ACHN (cell line): ENCODE data around the gene ADGRG1.

ENCODE experiments used
- DNase-seq: peaks from one replicate; pipeline ENCODE4 v3.0.0-alpha.2; 2015
- in situ Hi-C: cut with HindIII; loops from 2 replicates; pipeline ENCODE4 v1.10.0; 2017; ENCODE audit warnings: low sequenced_read_pairs, low pct_ligation_motif_present, low pct_unique_long_range_greater_than_20kb

The ADGRG1 gene

GRCh38 chr16:57658130-57658877, 29.9 kb downstream of the ADGRG1 start:
- no peak for DNase-seq
- in situ Hi-C loops: no loop called here

DNA sequence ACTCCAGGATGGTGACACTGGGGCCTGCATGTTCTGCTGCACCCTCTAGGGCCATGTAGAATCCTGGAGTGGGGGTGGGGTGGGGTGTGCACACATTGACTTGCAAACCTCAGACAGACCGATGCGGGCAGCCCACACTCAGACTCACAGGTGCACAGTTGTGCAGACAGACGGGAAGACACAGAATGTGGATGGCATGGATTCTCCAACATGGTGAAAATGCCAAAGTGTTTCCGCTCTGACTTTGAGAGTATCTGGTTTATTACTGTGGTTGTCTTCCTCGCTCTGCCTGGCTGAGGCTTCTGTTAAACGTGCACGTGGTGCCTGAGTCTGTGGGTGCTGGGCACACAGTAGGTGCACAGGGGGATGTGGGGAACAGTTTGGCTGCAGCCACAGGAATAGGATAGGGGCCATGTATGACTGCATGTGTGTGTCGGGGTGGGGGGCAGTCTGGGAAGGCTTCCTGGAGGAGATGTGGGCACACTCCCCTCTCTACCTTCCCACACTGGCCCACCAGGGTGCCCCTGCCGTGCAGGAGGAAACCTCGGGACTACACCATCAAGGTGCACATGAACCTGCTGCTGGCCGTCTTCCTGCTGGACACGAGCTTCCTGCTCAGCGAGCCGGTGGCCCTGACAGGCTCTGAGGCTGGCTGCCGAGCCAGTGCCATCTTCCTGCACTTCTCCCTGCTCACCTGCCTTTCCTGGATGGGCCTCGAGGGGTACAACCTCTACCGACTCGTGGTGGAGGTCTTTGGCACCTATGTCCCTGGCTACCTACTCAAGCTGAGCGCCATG, 30.6 kb downstream of the ADGRG1 start:
- no peak for DNase-seq
- in situ Hi-C loops: no loop called here

- in situ Hi-C loops: no loop called here
These were observed 32.5 kb downstream of the ADGRG1 start for GRCh38 chr16:57660715-57661463.

GRCh38 chr16:57661510-57661909, 33.1 kb downstream of the ADGRG1 start:
- in situ Hi-C loops: no loop called here
- DNase-seq: no peak

More at GRCh38 chr16:57660715-57661463, 32.5 kb downstream of the ADGRG1 start:
- no peak for DNase-seq

DNA sequence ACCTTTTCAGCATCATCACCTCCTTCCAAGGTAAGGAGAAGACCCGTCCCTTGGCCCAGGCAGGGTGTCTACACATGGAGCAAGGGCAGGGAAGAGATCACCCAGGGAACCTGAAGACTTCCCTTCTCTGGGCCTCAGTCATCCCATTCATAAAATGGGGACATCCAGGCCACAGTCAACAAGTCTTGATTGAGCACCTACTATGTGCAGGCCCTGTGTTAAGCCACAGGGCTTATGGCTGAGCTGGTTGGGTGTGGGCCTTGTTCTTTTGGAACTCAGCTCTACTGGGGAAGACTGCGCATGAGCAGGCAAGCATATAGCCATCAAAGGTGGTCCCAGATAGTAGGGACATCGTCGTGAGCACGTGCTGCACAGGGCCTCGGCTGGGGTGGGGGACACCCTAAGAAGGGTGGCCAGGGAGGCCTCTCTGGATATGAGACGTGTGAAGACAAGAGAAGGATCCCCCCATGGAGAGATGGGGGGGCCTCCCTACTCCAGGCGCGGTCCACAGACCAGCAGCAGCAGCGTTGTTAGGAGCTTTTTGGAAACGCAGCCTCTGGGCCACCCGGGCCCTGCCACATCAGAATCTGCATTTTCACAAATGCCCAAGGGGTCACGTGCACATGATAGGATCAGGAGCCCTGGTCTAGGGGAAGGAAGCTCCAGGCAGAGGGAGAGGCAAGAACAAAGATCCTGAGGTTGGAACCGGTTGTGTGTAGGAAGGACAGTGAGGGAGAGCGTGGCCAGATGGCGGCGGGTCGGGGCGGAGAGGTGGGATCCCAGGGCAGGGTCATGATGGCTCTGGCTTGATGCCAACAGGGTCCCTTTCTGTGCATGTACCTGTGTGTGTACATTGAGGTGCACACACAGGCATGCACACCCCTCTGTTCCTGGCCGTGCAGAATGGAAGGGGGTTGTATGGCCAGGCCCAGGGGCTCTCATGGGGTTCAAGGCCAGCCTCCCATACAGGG, 33.8 kb downstream of the ADGRG1 start:
- no peak for DNase-seq
- in situ Hi-C loops: no loop called here

DNA sequence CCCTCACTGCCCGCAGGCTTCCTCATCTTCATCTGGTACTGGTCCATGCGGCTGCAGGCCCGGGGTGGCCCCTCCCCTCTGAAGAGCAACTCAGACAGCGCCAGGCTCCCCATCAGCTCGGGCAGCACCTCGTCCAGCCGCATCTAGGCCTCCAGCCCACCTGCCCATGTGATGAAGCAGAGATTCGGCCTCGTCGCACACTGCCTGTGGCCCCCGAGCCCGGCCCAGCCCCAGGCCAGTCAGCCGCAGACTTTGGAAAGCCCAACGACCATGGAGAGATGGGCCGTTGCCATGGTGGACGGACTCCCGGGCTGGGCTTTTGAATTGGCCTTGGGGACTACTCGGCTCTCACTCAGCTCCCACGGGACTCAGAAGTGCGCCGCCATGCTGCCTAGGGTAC, 35.0 kb downstream of the ADGRG1 start:
- in situ Hi-C loops: no loop called here
- DNase-seq: no peak

- in situ Hi-C loops: no loop called here
- no peak for DNase-seq
These were observed 35.7 kb downstream of the ADGRG1 start for GRCh38 chr16:57663917-57664661.

DNA sequence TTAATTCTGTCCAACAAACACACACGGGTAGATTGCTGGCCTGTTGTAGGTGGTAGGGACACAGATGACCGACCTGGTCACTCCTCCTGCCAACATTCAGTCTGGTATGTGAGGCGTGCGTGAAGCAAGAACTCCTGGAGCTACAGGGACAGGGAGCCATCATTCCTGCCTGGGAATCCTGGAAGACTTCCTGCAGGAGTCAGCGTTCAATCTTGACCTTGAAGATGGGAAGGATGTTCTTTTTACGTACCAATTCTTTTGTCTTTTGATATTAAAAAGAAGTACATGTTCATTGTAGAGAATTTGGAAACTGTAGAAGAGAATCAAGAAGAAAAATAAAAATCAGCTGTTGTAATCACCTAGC, 36.2 kb downstream of the ADGRG1 start:
- DNase-seq: no peak
- in situ Hi-C loops: no loop called here

- in situ Hi-C loops: no loop called here
These were observed 37.1 kb downstream of the ADGRG1 start for GRCh38 chr16:57665541-57665940.

DNA sequence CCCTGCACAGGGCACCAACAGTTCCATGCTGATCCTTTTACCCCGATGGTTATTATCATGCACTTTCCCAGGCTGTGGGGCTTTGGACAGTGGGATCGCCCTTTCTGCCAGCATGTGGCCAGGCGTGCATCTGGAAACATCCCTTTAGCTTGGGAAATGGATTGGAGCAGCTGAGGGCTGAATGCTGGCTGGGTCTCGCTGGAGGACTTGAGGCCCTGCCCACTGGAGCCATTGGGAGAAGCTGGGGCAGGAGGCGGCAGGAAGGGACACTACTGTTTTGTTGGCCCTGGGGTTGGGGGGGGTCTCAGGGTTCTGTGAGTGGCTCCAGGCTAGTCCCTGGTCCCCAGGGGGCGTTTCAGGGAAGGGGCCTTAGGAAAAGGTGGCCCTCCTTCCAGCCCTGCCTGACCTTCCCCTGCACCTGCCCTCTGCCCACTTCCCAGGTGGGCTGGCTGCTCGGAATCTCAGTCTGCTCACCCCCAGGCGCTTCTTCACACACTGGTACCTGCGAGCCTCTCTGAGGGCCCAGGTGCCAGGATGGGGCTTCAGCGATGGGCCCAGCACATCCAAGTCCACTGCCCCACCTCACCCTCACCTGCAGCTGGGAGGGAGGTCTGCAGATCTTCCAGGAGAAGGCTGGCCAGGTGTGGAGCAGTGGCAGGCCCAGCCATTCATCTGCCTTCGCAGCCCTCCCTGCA, 38.1 kb downstream of the ADGRG1 start:
- DNase-seq: no peak
- in situ Hi-C loops: no loop called here

More at GRCh38 chr16:57665541-57665940, 37.1 kb downstream of the ADGRG1 start:
- no peak for DNase-seq

DNA sequence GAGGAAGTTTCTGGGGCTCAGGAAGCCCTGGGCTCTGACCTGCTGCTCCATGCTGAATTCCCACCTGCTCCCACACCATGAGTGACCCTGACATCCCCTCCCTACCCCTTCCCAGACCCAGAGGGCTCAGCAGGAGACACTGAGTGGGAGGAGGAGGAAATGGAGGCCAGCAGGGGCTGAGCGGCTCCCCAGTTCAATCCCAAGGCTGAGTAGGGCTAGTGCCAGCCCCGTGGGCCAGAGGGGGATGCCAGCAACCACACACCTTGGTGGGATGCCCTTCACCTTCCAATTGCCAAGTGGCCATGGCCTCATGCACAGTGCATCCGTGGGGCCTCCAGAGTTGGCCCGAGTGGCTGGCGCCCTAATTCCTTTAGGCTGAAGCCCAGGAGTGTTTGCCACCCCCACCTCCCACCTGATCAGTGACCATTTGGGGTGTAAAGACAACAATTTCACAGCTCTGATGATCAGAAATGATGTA, 38.7 kb downstream of the ADGRG1 start:
- no peak for DNase-seq
- in situ Hi-C loops: no loop called here

DNA sequence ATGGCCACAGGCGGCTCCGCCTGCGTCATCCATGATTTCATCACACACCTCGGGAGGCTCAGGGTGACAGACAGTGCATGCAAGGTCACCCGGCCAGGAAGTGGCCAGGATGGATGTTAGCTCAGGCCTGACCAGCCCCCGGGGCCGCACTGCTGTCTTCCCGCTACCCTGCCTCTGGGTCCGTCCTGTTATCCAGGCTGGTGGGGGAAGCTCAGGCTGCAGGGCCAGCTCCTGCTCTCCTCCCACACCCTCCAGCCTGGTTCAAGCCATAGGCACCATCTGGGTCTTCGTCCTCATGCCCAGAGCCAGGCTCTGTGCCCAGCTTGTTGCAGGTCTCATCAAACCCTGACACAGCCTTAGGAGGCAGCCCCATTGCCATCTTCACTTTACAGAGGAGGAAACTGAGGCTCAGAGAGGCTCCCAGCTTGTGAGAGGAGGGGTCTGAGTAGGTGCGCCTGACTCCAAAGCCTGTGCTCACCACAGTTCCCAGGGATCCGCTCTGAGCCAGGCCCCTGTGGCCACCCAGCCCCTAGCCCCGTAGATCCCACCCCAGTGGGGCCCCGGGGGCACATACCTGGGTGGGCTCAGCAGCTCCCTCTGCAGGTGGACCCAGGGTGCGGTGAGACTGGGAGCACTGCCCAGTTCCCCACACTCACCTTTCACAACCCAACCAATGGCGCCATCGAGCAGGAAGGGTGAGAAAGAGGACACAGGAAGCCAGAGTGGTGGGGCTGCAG, 39.3 kb downstream of the ADGRG1 start:
- DNase-seq: no peak
- in situ Hi-C loops: no loop called here

- DNase-seq: no peak
- in situ Hi-C loops: no loop called here
These were observed 39.8 kb downstream of the ADGRG1 start, which contains the start of gene ADGRG3 for GRCh38 chr16:57668263-57668571. Gene ADGRG3 (plus strand): TSS chr16:57668306. CDS start chr16:57668348, 42 bp downstream.

DNA sequence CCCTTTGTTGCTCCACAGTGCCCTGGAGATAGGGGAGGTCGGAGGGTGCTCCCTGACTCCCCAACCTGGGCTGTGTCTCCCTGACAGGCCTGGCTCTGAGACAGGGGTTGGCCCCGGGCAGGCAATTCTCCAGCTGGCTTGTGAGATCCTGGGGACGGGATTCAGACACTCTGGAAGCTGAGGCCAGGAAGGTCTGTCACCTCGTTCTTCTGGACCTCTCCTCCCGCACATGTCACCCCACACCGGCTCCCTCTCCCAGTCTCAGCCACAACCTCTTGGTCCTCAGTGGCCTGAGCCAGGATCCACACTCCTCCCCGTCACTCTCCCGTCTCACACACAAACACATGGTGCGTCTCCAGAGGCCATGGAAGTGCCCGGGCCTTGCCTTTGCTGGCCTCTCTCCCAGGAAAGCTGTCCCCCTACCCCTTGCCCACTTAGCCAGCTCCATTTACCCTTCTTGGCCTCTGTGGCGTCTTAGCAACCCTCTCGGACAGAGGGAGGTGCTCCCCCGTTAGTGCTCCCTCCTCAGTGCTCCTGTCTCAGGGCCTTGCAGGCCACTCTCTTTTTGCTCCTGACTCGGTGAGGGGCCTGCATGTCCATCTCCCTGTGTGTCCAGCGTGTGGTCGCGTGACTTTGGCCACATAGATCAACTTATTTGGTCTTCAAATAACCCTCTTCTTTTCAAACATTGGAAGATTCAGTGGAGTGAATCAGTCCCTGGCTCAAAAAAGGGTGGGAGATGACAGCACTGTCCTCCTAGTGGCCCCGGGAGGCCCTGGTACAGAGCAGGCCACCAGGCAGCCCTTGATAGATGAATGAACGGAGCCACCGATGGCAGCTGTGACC, 40.4 kb downstream of the ADGRG1 start:
- in situ Hi-C loops: no loop called here
- DNase-seq: no peak

DNA sequence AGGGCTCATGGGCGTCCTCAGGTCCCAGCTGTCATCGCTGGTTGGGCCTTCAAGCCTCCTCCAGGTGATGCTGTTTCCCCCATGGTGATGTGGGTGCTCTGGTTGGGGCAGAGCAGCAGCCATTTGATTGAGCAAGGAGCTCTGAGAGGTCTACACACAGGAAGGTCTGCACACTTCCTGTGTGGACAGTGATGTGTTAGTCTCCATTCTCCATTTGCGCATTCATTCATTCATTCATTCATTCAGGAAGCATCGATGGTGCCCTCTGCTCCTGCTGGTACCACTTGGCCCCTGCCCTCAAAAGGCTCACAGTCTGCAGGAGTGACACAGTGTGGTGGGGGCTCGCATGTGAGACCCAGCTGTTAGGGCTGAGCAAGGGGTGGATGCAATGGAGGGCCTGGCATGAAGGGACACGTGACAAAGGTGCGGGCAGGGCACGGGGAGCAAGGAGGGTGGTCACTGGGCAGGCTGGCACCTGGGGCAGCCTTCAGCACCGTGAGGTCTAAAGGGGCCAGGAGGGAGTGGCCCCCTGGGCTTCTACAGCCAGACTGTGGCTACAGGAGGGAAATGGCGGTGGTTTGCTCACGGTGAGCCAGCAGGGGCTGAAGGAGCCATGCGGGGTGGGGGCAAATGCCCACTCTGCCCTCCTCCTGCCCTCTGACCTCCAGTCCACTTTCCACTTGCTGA, 41.2 kb downstream of the ADGRG1 start:
- DNase-seq: no peak
- in situ Hi-C loops: no loop called here
